ENCODE results near the gene OSBPL5.
A peak's percentile ranks its signal among the peaks of the same experiment; 100 is the strongest.

Gene OSBPL5

DNA sequence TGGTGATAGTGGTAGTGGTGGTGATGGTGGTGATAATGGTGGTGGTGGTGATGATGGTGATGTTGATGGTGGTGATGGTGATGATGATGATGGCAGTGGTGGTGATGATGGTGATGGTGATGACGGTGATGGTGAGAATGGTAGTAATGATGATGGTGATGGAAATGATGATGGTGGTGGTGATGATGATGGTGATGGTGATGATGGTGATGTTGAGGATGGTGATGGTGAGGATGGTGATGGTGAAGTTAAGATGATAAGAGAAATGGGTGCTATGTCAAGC, 41.8 kb upstream of the OSBPL5 start:
- H3K9me3 ChIP-seq (ENCODE audit: control insufficient read depth, insufficient read depth, low read depth, low read length), result no peaks in the 10 kb centered on the region
- H3K4me1 ChIP-seq (ENCODE audit: control insufficient read depth, insufficient read depth, low read length), result no peaks in the 10 kb centered on the region
- ChIA-PET CTCF (interaction anchor here (1.6 kb wide), 1 partner anchor 11 kb away, joined by 7 read pairs; no protein-coding TSS in a partner anchor), POLR2A (no interaction called here)
- peak; percentile 94 for TF ChIP-seq ZNF513 (tag by site-specific recombination; IDR thresholded peaks at IDR 0.05)
- TF ChIP-seq, protein P1, sequence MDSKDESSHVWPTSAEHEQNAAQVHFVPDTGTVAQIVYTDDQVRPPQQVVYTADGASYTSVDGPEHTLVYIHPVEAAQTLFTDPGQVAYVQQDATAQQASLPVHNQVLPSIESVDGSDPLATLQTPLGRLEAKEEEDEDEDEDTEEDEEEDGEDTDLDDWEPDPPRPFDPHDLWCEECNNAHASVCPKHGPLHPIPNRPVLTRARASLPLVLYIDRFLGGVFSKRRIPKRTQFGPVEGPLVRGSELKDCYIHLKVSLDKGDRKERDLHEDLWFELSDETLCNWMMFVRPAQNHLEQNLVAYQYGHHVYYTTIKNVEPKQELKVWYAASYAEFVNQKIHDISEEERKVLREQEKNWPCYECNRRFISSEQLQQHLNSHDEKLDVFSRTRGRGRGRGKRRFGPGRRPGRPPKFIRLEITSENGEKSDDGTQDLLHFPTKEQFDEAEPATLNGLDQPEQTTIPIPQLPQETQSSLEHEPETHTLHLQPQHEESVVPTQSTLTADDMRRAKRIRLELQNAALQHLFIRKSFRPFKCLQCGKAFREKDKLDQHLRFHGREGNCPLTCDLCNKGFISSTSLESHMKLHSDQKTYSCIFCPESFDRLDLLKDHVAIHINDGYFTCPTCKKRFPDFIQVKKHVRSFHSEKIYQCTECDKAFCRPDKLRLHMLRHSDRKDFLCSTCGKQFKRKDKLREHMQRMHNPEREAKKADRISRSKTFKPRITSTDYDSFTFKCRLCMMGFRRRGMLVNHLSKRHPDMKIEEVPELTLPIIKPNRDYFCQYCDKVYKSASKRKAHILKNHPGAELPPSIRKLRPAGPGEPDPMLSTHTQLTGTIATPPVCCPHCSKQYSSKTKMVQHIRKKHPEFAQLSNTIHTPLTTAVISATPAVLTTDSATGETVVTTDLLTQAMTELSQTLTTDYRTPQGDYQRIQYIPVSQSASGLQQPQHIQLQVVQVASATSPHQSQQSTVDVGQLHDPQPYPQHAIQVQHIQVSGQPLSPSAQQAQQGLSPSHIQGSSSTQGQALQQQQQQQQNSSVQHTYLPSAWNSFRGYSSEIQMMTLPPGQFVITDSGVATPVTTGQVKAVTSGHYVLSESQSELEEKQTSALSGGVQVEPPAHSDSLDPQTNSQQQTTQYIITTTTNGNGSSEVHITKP (tag by site-specific recombination; IDR thresholded peaks at IDR 0.05), result no peak
- no peak overlapping the region for H3K27ac ChIP-seq (ENCODE audit: extremely low read depth, low read depth, low read length)
- H3K4me3 ChIP-seq (ENCODE audit: low read depth, low read length), result no peak overlapping the region
- H3K36me3 ChIP-seq (ENCODE audit: control insufficient read depth in 2 of 2, insufficient read depth in 1 of 2, low read length in 2 of 2), result no peaks in the 10 kb centered on the region

- H3K4me3 ChIP-seq (ENCODE audit: low read depth, low read length), result no peak overlapping the region
Measured at GRCh38 chr11:3206156-3206921, 41.2 kb upstream of the OSBPL5 start.

DNA sequence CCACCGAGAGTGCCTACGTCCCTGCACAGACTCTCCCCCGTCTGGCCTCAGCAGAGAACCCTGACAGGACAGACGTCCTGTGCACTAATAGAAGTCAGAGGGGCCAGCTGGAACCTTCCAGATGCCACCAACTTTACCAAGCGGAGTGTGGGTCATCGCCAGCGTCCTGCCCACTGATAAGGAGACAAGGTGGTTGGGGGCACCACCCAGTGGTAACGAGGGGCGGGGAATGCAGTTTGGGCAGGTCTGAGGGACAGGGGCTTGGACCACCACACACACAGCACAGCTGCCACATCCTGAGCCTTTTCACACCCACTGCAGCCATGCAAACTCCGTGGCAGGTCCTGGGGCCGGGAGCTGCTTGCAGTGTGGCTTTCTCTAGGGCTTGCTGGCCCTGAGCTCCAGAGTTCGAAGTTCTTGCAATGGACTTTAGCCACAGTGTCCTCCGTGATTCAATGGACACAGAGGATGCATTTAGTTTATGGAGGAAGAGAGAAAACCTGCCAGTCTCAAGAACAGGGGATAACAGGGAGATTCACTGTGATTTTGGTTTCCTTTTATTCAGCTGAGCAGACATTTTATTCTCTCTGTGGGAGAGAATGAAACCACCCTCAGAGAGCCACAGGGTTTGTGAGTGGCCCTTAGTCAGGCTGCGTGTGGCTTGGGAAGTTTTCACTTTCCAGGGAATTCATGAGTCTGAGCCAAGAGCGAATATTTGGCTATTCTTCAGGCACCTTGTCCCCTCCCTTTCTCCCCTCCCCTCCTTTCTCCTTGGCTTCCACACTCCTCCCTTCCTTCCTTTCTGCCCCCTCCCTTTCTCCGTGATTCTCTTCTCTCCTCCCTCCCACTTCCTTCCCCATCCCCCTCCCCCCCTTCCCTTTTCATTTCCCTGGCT, 40.4 kb upstream of the OSBPL5 start:
- CTCF ChIA-PET, result interaction anchor here (1.2 kb wide), 1 partner anchor 10 kb away, joined by 6 read pairs; no protein-coding TSS in a partner anchor
- Histone ChIP-seq H3K9me3 (ENCODE audit: control insufficient read depth, insufficient read depth, low read depth, low read length) (no peaks in the 10 kb centered on the region), H3K4me3 (ENCODE audit: low read depth, low read length) (no peak overlapping the region), H3K27ac (ENCODE audit: extremely low read depth, low read depth, low read length) (no peak overlapping the region), H3K36me3 (ENCODE audit: control insufficient read depth in 2 of 2, insufficient read depth in 1 of 2, low read length in 2 of 2) (no peaks in the 10 kb centered on the region), H3K4me1 (ENCODE audit: control insufficient read depth, insufficient read depth, low read length) (no peaks in the 10 kb centered on the region)
- POLR2A ChIA-PET, result no interaction called here
- TF ChIP-seq ZNF776 (tag by site-specific recombination; IDR thresholded peaks at IDR 0.05; ENCODE audit: borderline replicate concordance) (no peak), ZXDB (tag by site-specific recombination; IDR thresholded peaks at IDR 0.05) (no peak), ZFHX2 (tag by site-specific recombination; conservative IDR thresholded peaks at IDR 0.05) (no peak)
- TF ChIP-seq, protein P2, sequence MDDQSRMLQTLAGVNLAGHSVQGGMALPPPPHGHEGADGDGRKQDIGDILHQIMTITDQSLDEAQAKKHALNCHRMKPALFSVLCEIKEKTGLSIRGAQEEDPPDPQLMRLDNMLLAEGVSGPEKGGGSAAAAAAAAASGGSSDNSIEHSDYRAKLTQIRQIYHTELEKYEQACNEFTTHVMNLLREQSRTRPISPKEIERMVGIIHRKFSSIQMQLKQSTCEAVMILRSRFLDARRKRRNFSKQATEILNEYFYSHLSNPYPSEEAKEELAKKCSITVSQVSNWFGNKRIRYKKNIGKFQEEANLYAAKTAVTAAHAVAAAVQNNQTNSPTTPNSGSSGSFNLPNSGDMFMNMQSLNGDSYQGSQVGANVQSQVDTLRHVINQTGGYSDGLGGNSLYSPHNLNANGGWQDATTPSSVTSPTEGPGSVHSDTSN (CRISPR knock-in tag; IDR thresholded peaks at IDR 0.05), result no peak
- TF ChIP-seq, protein P3, sequence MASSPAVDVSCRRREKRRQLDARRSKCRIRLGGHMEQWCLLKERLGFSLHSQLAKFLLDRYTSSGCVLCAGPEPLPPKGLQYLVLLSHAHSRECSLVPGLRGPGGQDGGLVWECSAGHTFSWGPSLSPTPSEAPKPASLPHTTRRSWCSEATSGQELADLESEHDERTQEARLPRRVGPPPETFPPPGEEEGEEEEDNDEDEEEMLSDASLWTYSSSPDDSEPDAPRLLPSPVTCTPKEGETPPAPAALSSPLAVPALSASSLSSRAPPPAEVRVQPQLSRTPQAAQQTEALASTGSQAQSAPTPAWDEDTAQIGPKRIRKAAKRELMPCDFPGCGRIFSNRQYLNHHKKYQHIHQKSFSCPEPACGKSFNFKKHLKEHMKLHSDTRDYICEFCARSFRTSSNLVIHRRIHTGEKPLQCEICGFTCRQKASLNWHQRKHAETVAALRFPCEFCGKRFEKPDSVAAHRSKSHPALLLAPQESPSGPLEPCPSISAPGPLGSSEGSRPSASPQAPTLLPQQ (tag by site-specific recombination; IDR thresholded peaks at IDR 0.05), result no peak

More at GRCh38 chr11:3206156-3206921, 41.2 kb upstream of the OSBPL5 start:
- no peaks in the 10 kb centered on the region for H3K36me3 ChIP-seq (ENCODE audit: control insufficient read depth in 2 of 2, insufficient read depth in 1 of 2, low read length in 2 of 2)
- ChIA-PET POLR2A (no interaction called here), CTCF (interaction anchor here (1.2 to 1.6 kb wide), 2 partner anchors 11 kb away, joined by 6 to 7 read pairs; no protein-coding TSS in a partner anchor)
- no peaks in the 10 kb centered on the region for H3K9me3 ChIP-seq (ENCODE audit: control insufficient read depth, insufficient read depth, low read depth, low read length)
- H3K4me1 ChIP-seq (ENCODE audit: control insufficient read depth, insufficient read depth, low read length), result no peaks in the 10 kb centered on the region
- H3K27ac ChIP-seq (ENCODE audit: extremely low read depth, low read depth, low read length), result no peak overlapping the region
- TF ChIP-seq ZNF555 (tag by site-specific recombination; conservative IDR thresholded peaks at IDR 0.05), result no peak
- 0 out of 2 replicates have a peak, but pooled peaks have one; percentile 9 for TF ChIP-seq ZNF707 (tag by site-specific recombination; IDR thresholded peaks at IDR 0.05)

Data from HEK293 (cell line).